ENCODE data around the gene LMBR1. TPM values are rescaled to one million over a fixed set of nuclear protein-coding genes. Genes with fewer than 3 reads are reported as not detected.
"Not testable (repeated sequence)": the region's sequence is repeated elsewhere in the genome, so short reads cannot be mapped to it uniquely, and the experiment has no call there.

Gene LMBR1
- total and polyA plus RNA-seq, 2 of the 4 experiments (the other 2 are of a cell fraction), result 11.9 to 19.9 TPM

- H3K27ac ChIP-seq (ENCODE audit: insufficient read depth, low read length); H3K4ac ChIP-seq (ENCODE audit: low read depth, low read length); in situ Hi-C loops (cut with MboI; ENCODE audit: low sequenced_read_pairs); H3K56ac ChIP-seq (ENCODE audit: extremely low read depth, insufficient read depth, low read length); H3K4me3 ChIP-seq (ENCODE audit: insufficient read depth, low read depth, low read length); ATAC-seq (ENCODE audit: low read depth); H3K4me2 ChIP-seq (ENCODE audit: low read depth, low read length); H3K9me1 ChIP-seq (ENCODE audit: insufficient read depth, low read length); H3K23ac ChIP-seq (ENCODE audit: low read depth, low read length); H4K8ac ChIP-seq (ENCODE audit: low read depth in 2 of 2, low read length in 2 of 2); H2AFZ ChIP-seq (replicated peaks; ENCODE audit: low read length, poor library complexity); POLR2A ChIA-PET (ENCODE audit: unreplicated experiment); H3K27me3 ChIP-seq (ENCODE audit: control insufficient read depth, insufficient read depth, low read length); H3K4me1 ChIP-seq (ENCODE audit: control insufficient read depth, insufficient read depth, low read length); H2BK120ac ChIP-seq (ENCODE audit: low read depth, low read length); H2BK20ac ChIP-seq (ENCODE audit: low read depth, low read length); H2AK9ac ChIP-seq (replicated peaks; ENCODE audit: low read depth, low read length, poor library complexity); intact Hi-C loops (cut with micrococcal nuclease); H3K18ac ChIP-seq (ENCODE audit: low read depth, low read length); BruUV-seq (replicated peaks); H4K91ac ChIP-seq (ENCODE audit: insufficient read depth, low read depth, low read length); H3K79me1 ChIP-seq (ENCODE audit: low read depth in 1 of 2, low read length in 2 of 2); dilution Hi-C loops (cut with HindIII; ENCODE audit: low sequenced_read_pairs, unreplicated experiment); H3K9ac ChIP-seq (ENCODE audit: low read depth, low read length); H2BK5ac ChIP-seq (ENCODE audit: low read depth, low read length, poor library complexity, severe bottlenecking); CTCF ChIA-PET; DNase-seq; H4K20me1 ChIP-seq (ENCODE audit: insufficient read depth, low read length); H2AK5ac ChIP-seq (ENCODE audit: low read depth, low read length); H3K36me3 ChIP-seq (ENCODE audit: control insufficient read depth, insufficient read depth, low read length); H3K14ac ChIP-seq (replicated peaks; ENCODE audit: low read depth, low read length); H3K9me3 ChIP-seq (ENCODE audit: control insufficient read depth, insufficient read depth, low read length); H2BK15ac ChIP-seq (ENCODE audit: low read depth, low read length); H4K5ac ChIP-seq (ENCODE audit: low read depth, low read length): not testable (repeated sequence)
- WGBS, 2 experiments (ENCODE audit: extremely low coverage in 2 of 2, insufficient read length in 1 of 2), result no CpG with 5 or more reads among the region's 2 CpGs
These were observed 31.0 kb downstream of the LMBR1 start for GRCh38 chr7:156862022-156862421.

Data from IMR-90 (cell line).